Neural progenitor cell (in vitro differentiated cells): Measurements from ENCODE around the gene KCNH1. TPM values are rescaled to one million over a fixed set of nuclear protein-coding genes. Genes with fewer than 3 reads are reported as not detected.

Source experiments
- DNase-seq: peaks from one replicate; pipeline ENCODE4 v3.0.0-alpha.2; 2016; ENCODE audit warnings: low spot score
- H2AFZ ChIP-seq: fragments of 200-600 bp; sonication (generic); replicated peaks from 2 replicates; pipeline ENCODE4 v1.6.1; 2016; ENCODE audit warnings: antibody characterized with exemption
- H3F3A ChIP-seq: fragments of 200-600 bp; sonication (generic); 2 replicates; pipeline ENCODE4 v1.6.1; 2016; ENCODE audit warnings: antibody characterized with exemption, low read depth
- H3K27ac ChIP-seq: fragments of 200-600 bp; sonication (generic); 2 replicates; pipeline ENCODE4 v1.5.1; 2016; ENCODE audit warnings: mild to moderate bottlenecking
- H3K27me3 ChIP-seq: fragments of 200-600 bp; sonication (generic); 2 replicates; pipeline ENCODE4 v1.6.1; 2016; ENCODE audit warnings: mild to moderate bottlenecking, moderate library complexity
- H3K36me3 ChIP-seq: fragments of 200-600 bp; sonication (generic); 2 replicates; pipeline ENCODE4 v1.5.1; 2016
- H3K4me1 ChIP-seq: fragments of 200-600 bp; sonication (generic); 2 replicates; pipeline ENCODE4 v1.6.1; 2016; ENCODE audit warnings: mixed run types
- H3K4me2 ChIP-seq: fragments of 200-600 bp; sonication (generic); 2 replicates; pipeline ENCODE4 v1.6.1; 2016
- H3K4me3 ChIP-seq: fragments of 200-600 bp; sonication (generic); 2 replicates; pipeline ENCODE4 v1.5.1; 2016
- H3K79me2 ChIP-seq: fragments of 200-600 bp; sonication (generic); 2 replicates; pipeline ENCODE4 v1.6.1; 2016; ENCODE audit warnings: low read depth
- H3K9ac ChIP-seq: fragments of 200-600 bp; sonication (generic); 2 replicates; pipeline ENCODE4 v1.6.1; 2016
- H3K9me3 ChIP-seq: fragments of 200-600 bp; sonication (generic); 2 replicates; pipeline ENCODE4 v1.5.1; 2016; ENCODE audit warnings: low read depth
- H4K20me1 ChIP-seq: fragments of 200-600 bp; sonication (generic); 2 replicates; pipeline ENCODE4 v1.6.1; 2016; ENCODE audit warnings: low read depth
- H3K27ac Mint-ChIP-seq: 3 replicates; pipeline ENCODE4 v1.8.0; 2021; ENCODE audit warnings: mixed read lengths
- H3K27me3 Mint-ChIP-seq: 2 replicates; pipeline ENCODE4 v1.8.0; 2022; ENCODE audit warnings: low read depth, mild to moderate bottlenecking, inconsistent platforms, moderate library complexity, mixed read lengths; ENCODE audit not compliant: insufficient read depth
- H3K36me3 Mint-ChIP-seq: 3 replicates; pipeline ENCODE4 v1.8.0; 2021; ENCODE audit warnings: mixed read lengths
- H3K4me1 Mint-ChIP-seq: 3 replicates; pipeline ENCODE4 v1.8.0; 2021; ENCODE audit warnings: mixed read lengths
- H3K4me3 Mint-ChIP-seq: 3 replicates; pipeline ENCODE4 v1.8.0; 2021; ENCODE audit warnings: mild to moderate bottlenecking, moderate library complexity, mixed read lengths
- H3K9me3 Mint-ChIP-seq: 3 replicates; pipeline ENCODE4 v1.8.0; 2020; ENCODE audit warnings: mixed read lengths
- CTCF ChIP-seq: fragments of 200-600 bp; sonication (generic); IDR thresholded peaks from 2 replicates; pipeline ENCODE4 v1.5.1; 2017; ENCODE audit warnings: antibody characterized with exemption, mild to moderate bottlenecking
- EZH2 ChIP-seq: fragments of 200-600 bp; sonication (generic); IDR thresholded peaks from 2 replicates; pipeline ENCODE4 v1.6.1; 2017; ENCODE audit warnings: antibody characterized with exemption, mild to moderate bottlenecking, moderate library complexity
- EZH2phosphoT487 ChIP-seq: fragments of 200-600 bp; sonication (generic); IDR thresholded peaks from 2 replicates; pipeline ENCODE4 v1.6.1; 2017; ENCODE audit warnings: antibody characterized with exemption
- total RNA-seq: library from RNA; depleted of rRNA; stranded (reverse); fragments of >200 nt; gene quantifications from 2 replicates; pipeline ENCODE4 v1.2.3, GENCODE V29; 2015; ENCODE audit warnings: low replicate concordance

KCNH1 gene
- total RNA-seq, 1 donor from 2014 or later = 1.6 TPM

- Histone ChIP-seq H3K79me2 (no peaks in the 10 kb centered on the region), H3K9me3 (no peaks in the 10 kb centered on the region), H3K4me1 (peaks cover 18% of the 10 kb centered on the region), H4K20me1 (no peaks in the 10 kb centered on the region), H3K4me3 (no peak overlapping the region), H2AFZ (no peak overlapping the region), H3F3A (no peaks in the 10 kb centered on the region), H3K36me3 (no peaks in the 10 kb centered on the region), H3K27ac (no peak overlapping the region), H3K9ac (no peak overlapping the region), H3K4me2 (no peak overlapping the region), H3K27me3 (no peaks in the 10 kb centered on the region)
- H3K9me3 Mint-ChIP-seq = no peaks in the 10 kb centered on the region
- peaks cover 5% of the 10 kb centered on the region for H3K27me3 Mint-ChIP-seq
- no peak for TF ChIP-seq EZH2
- no peak for TF ChIP-seq CTCF
- TF ChIP-seq EZH2phosphoT487 = no peak
- peaks cover 24% of the 10 kb centered on the region for H3K4me1 Mint-ChIP-seq
- H3K4me3 Mint-ChIP-seq = no peak overlapping the region
- no peaks in the 10 kb centered on the region for H3K36me3 Mint-ChIP-seq
- no peak for DNase-seq
- H3K27ac Mint-ChIP-seq = no peak overlapping the region
Observed at GRCh38 chr1:210776712-210777111, 357.2 kb downstream of the KCNH1 start.

- no peak overlapping the region for H2AFZ ChIP-seq
- H3K27ac Mint-ChIP-seq = no peak overlapping the region
- no peaks in the 10 kb centered on the region for H3K79me2 ChIP-seq
- no peaks in the 10 kb centered on the region for H3K27me3 ChIP-seq
- peaks cover 5% of the 10 kb centered on the region for H3K27me3 Mint-ChIP-seq
- H3K4me1 Mint-ChIP-seq = peaks cover 28% of the 10 kb centered on the region
- H3K36me3 ChIP-seq = no peaks in the 10 kb centered on the region
- no peak overlapping the region for H3K4me2 ChIP-seq
- no peak overlapping the region for H3K4me3 Mint-ChIP-seq
- H4K20me1 ChIP-seq = no peaks in the 10 kb centered on the region
- H3K4me3 ChIP-seq = no peak overlapping the region
- no peaks in the 10 kb centered on the region for H3K9me3 ChIP-seq
- no peak overlapping the region for H3K9ac ChIP-seq
- no peaks in the 10 kb centered on the region for H3F3A ChIP-seq
- no peak overlapping the region for H3K27ac ChIP-seq
- no peaks in the 10 kb centered on the region for H3K9me3 Mint-ChIP-seq
- no peak for DNase-seq
- no peak for TF ChIP-seq EZH2
- TF ChIP-seq EZH2phosphoT487 = no peak
- TF ChIP-seq CTCF = no peak
- peaks cover 23% of the 10 kb centered on the region for H3K4me1 ChIP-seq
- no peaks in the 10 kb centered on the region for H3K36me3 Mint-ChIP-seq
Observed at GRCh38 chr1:210775289-210775688, 358.7 kb downstream of the KCNH1 start.

GRCh38 chr1:210773450-210773849, 360.5 kb downstream of the KCNH1 start:
- no peak for TF ChIP-seq EZH2
- TF ChIP-seq EZH2phosphoT487 = no peak
- no peak for TF ChIP-seq CTCF
- no peak overlapping the region for H3K27ac ChIP-seq
- no peaks in the 10 kb centered on the region for H3K79me2 ChIP-seq
- H3K27ac Mint-ChIP-seq = no peak overlapping the region
- no peaks in the 10 kb centered on the region for H3K27me3 ChIP-seq
- no peak overlapping the region for H3K9ac ChIP-seq
- H3K36me3 ChIP-seq = no peaks in the 10 kb centered on the region
- H3K9me3 Mint-ChIP-seq = no peaks in the 10 kb centered on the region
- no peaks in the 10 kb centered on the region for H3K36me3 Mint-ChIP-seq
- H3K4me1 ChIP-seq = peaks cover 29% of the 10 kb centered on the region
- peaks cover 5% of the 10 kb centered on the region for H3K27me3 Mint-ChIP-seq
- H3K4me3 ChIP-seq = no peak overlapping the region
- DNase-seq = peak; percentile 10
- no peak overlapping the region for H3K4me3 Mint-ChIP-seq
- no peak overlapping the region for H2AFZ ChIP-seq
- no peaks in the 10 kb centered on the region for H4K20me1 ChIP-seq
- no peaks in the 10 kb centered on the region for H3K9me3 ChIP-seq
- H3F3A ChIP-seq = no peaks in the 10 kb centered on the region
- H3K4me2 ChIP-seq = peak overlapping the region; percentile 35
- H3K4me1 Mint-ChIP-seq = peaks cover 21% of the 10 kb centered on the region

DNA sequence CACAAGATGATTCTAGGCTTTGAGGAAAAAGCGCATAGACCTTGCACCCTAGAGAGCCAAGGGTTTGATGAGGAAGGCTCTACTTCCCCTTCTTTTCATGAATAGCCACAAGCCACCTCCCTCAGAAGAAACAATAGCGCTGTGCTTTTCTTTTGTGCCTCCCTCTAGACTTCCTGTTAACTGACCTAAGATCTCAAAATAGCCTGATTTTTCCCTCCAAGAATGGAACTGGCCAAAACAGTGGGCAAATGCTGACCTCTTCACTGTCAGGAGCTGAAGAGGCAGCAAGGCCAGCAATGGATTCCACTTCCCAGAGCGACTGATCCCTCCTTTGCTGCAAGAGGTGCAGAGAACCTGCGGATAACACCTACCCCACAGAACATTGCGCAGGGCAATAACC, 362.8 kb downstream of the KCNH1 start:
- Mint-ChIP-seq H3K27ac (no peak overlapping the region), H3K4me1 (peaks cover 21% of the 10 kb centered on the region), H3K36me3 (no peaks in the 10 kb centered on the region), H3K4me3 (no peak overlapping the region), H3K9me3 (no peaks in the 10 kb centered on the region), H3K27me3 (peaks cover 5% of the 10 kb centered on the region)
- Histone ChIP-seq H3K4me3 (no peak overlapping the region), H4K20me1 (no peaks in the 10 kb centered on the region), H2AFZ (no peak overlapping the region), H3K36me3 (no peaks in the 10 kb centered on the region), H3F3A (no peaks in the 10 kb centered on the region), H3K4me2 (no peak overlapping the region), H3K27ac (no peak overlapping the region), H3K4me1 (peaks cover 21% of the 10 kb centered on the region), H3K79me2 (no peaks in the 10 kb centered on the region), H3K9me3 (no peaks in the 10 kb centered on the region), H3K9ac (no peak overlapping the region), H3K27me3 (no peaks in the 10 kb centered on the region)
- DNase-seq = no peak
- no peak for TF ChIP-seq EZH2
- no peak for TF ChIP-seq CTCF
- no peak for TF ChIP-seq EZH2phosphoT487
